GM19025 (cell line): ENCODE results near the gene CLCA1.

Experiments used
- ATAC-seq: cut with Tn5 transposase; IDR thresholded peaks from one replicate; pipeline ENCODE4 v1.9.1; 2021; ENCODE audit warnings: mild to moderate bottlenecking, low read depth, moderate library complexity; ENCODE audit not compliant: unreplicated experiment

CLCA1 gene

GRCh38 chr1:86502721-86503405, 34.1 kb downstream of the CLCA1 start:
- peak; percentile 28 for ATAC-seq

GRCh38 chr1:86503406-86504136, 34.8 kb downstream of the CLCA1 start:
- ATAC-seq, result no peak

DNA sequence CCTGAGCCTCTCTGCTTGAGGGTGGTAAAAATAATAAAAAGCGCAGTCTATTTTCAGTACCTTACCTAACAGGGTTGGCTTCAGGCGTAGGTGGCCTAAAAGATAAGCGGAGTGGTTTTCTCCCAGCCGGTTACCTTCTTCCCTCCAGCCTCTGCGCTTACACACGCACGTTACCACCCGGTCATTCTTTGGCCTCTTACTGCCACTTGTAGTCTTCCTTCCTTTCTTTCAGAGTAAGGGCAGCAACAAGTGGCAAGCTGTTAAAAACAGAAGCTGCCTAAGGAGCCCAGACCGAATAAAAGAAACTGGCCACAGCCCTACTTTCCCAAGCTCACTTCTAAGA, 35.4 kb downstream of the CLCA1 start:
- ATAC-seq, result no peak

GRCh38 chr1:86504895-86505563, 36.3 kb downstream of the CLCA1 start:
- no peak for ATAC-seq

DNA sequence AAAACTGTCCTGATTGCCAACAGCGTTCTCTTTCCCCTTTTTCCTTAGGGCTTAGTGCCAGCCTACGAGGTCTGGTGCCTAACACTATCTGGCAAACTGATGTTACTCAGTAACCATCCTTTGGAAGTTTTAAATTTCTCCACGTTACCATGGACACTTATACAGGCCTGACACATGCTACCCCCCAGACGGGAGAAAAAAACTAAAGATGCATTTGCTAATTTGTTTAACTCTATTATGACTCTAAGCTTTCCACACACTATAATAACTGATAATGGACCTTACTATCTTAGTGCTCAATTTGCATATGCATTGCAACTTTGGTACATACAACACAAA, 36.8 kb downstream of the CLCA1 start:
- ATAC-seq, result no peak

GRCh38 chr1:86507935-86508582, 39.3 kb downstream of the CLCA1 start:
- ATAC-seq, result no peak

DNA sequence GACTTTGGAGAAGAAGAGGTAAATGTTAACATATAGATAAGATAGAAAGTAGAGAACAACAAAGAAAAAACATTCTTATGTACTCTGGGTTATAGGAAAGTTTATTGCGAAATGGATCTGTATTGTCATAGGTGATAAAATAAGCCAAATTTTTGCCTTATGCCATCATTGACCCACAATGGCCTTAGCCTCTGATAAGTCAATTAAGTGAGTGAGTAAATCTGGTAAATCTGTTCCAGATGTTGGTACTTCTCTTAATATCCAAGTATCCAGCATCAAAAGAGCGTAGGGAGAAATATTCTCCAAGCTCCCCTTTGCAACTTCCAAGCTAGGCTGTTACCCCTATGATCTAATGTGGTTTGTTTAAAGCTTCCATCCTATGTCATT, 39.8 kb downstream of the CLCA1 start:
- ATAC-seq, result no peak

DNA sequence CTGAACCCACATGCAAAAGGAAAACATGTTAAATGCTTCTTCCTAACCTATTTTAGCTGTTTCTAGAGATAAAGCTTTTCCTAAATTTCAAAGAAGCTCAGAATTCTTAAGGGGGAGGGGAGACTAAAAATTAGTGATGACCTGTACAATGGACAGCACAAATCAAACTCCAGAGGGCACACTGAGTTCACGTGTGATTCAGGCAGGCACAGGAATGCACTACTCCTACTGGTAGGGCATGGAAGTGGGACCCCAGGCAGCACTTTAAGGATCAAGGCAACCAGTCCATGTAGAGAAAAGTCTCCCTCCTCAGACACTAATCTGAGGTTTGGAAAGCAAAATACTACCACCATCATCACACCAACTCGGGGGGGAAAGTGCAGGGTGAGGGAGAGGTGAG, 46.9 kb downstream of the CLCA1 start:
- no peak for ATAC-seq

DNA sequence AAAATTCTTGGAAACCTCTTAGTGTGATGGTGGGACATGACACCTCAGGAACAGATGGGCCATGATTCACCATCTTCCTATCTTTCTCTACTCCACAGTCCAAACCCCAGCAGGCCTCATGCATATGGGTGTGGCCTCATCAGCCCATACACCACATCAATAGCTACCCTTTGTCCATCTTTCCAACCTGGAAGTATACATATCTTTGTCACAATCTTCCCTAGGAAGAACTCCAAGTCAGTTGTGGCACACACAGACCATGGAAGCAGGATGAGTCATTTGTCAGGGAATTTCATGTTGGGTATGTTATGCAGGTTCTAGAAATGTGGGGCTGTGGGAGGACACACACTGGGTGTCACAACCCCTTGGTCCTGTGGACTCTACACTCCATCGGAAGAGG, 47.6 kb downstream of the CLCA1 start:
- no peak for ATAC-seq

DNA sequence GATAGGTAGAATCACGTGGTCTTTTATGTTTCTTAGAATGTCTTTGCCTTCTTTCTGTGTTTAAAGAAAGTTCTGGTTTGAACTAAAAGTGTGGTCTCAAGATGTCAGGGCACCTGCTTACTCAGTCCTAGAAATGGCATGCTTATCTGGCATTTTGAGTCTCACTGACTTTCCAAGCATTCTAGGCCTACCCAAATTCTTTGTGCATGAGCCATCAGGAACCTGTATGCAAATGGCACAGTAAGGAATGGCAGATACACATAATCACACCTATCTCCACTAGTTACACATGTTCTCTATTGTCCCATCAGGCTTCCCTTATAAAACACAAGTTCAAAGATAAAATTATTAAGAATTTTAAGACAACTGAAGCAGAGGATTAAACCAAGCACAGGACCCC, 48.6 kb downstream of the CLCA1 start:
- no peak for ATAC-seq

GRCh38 chr1:86520789-86521521, 52.2 kb downstream of the CLCA1 start:
- no peak for ATAC-seq

DNA sequence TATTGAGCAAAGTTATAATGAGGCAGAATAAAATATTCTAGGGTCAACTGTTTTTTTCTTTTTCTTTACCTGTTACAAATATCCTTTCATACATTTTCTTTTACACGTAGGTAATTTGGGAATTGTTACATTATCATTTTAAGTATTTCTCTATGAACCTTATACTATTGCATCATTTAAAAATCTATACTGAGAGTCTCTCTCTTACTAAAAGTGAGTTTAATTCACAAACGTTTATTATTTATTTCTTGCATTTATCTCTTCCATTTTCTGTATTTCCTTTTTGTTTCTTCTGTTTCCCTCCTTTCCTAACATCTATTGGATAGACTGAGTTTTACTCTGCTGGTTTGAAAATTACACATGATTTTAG, 52.8 kb downstream of the CLCA1 start:
- no peak for ATAC-seq

DNA sequence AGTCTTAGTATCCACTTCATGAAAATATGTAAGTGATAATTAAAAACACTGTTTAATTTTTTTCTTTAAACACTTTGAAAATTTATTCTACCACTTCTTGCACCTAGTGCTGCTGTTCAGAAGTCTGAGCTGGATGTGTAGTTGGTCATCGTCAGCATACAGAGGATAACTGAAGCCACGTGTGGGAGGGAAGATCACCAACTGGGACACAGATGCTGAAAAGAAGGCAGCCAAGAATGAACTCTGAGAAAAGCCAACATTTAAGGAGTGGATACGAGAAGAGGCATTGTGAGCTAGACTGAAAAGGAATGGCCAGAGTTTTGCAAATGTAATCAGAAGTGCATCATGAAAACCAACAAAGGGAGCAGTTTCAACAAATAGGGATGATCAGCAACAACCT, 53.5 kb downstream of the CLCA1 start:
- ATAC-seq, result no peak

DNA sequence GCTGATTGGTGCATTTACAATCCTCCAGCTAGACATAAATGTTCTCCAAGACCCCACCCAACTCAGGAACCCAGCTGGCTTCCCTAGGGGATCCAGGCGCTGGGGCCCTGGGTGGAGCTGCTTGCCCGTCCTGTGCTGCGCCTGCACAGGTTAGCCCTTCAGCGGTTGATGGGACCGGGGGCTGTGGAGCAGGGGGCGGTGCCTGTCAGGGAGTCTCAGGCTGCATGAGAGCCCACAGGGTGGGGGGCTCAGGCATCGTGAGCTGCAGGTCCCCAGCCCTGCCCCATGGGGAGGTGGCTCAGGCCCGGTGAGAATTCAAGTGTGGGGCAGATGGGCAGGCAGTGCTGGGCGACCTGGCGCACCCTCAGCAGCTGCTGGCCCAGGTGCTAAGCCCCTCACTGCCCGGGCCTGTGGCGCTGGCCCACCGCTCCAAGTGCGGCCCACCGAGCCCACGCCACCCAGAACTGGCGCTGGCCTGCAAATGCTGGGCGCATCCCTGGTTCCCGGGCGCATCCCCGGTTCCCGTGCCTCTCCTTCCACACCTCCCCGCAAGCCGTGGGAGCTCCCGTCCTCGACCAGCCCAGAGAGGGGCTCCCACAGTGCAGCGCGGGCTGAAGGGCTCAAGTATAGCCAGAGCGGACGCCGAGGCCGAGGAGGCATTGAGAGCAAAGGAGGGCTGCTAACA, 55.1 kb downstream of the CLCA1 start:
- ATAC-seq, result no peak

- ATAC-seq, result no peak
Observed at GRCh38 chr1:86527306-86527705, 58.6 kb downstream of the CLCA1 start.

GRCh38 chr1:86530211-86530845, 61.6 kb downstream of the CLCA1 start:
- no peak for ATAC-seq

DNA sequence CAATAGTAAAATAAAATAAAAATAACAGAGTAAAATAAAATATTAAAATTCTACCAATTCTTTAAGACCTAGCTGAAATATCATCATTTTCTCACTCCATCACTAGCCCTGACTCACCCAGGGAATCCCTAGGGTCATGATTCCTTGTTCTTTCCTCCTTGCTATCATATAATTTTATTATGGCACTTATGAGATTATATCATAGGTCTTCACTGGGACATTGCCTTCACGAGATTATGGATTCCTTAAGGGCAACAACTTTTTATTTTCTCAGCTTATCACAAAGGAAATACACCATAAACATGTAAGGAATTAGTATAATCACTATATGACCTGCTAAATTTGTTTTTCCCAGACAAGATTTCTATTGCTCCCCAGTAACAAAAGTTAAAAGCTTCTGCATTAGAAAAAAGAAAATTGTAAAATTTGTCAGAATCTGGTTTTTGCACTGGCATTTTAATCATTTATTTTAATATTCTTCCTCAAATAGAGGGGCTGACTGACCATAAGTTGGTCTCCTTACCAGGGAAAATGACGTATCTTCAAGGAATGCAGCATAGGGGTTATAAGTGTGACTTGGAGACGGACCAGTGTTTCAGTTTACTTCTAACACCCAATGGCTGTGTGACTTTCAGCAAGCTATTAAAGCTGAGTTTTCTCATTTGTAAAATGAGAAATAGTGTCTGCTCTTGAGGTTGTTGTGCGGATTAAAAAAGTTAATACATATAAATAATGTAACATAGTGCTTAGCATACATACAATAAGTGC, 69.4 kb downstream of the CLCA1 start:
- ATAC-seq, result no peak

GRCh38 chr1:86538775-86539174, 70.0 kb downstream of the CLCA1 start:
- no peak for ATAC-seq

GRCh38 chr1:86541859-86542258, 73.1 kb downstream of the CLCA1 start:
- no peak for ATAC-seq
